Mammary epithelial cell (primary cell): Measurements from ENCODE around the gene BATF.

ENCODE experiments used
- CTCF ChIP-seq, 2 donors: IDR thresholded peaks in 1 of 2; conservative IDR thresholded peaks in 1 of 2; 2 replicates each; pipeline ENCODE4 v1.5.1; 2011 to 2012; ENCODE audit warnings: inconsistent platforms in 2 of 2, low read length in 2 of 2, mild to moderate bottlenecking in 2 of 2, control low read depth in 1 of 2, low read depth in 1 of 2; ENCODE audit not compliant: insufficient read depth in 1 of 2; ENCODE audit errors: extremely low read depth in 1 of 2
- EZH2 ChIP-seq: IDR thresholded peaks from 2 replicates; pipeline ENCODE4 v1.6.1; 2012; ENCODE audit warnings: low read length, inconsistent platforms, borderline replicate concordance

GRCh38 chr14:75515629-75515996 is 6.7 kb upstream of the BATF start:
- TF ChIP-seq EZH2 (no peak), CTCF (conservative IDR thresholded peaks at IDR 0.05 in 1 of 2, IDR thresholded peaks at IDR 0.05 in 1 of 2; ENCODE audit: extremely low read depth in 1 of 2, insufficient read depth in 1 of 2, low read depth in 1 of 2, low read length in 2 of 2) (no peak)
